Bronchial epithelial cell (primary cell): Measurements from ENCODE around the gene METTL25. TPM values are rescaled to one million over a fixed set of nuclear protein-coding genes. Genes with fewer than 3 reads are reported as not detected.
"Not testable (repeated sequence)": the region's sequence is repeated elsewhere in the genome, so short reads cannot be mapped to it uniquely, and the experiment has no call there.

Source experiments
- DNase-seq: peaks from one replicate; pipeline ENCODE4 v3.0.0-alpha.2; 2010; ENCODE audit warnings: low read depth
- FAIRE-seq: peaks from 2 replicates; lab custom pipeline; 2011; peaks lifted over from hg19 to GRCh38; lab: Jason Lieb, UNC
- H3K27me3 ChIP-seq: 2 replicates; pipeline ENCODE4 v1.5.1; 2011; ENCODE audit warnings: low read length; ENCODE audit not compliant: control insufficient read depth, insufficient read depth
- H3K36me3 ChIP-seq: 2 replicates; pipeline ENCODE4 v1.5.1; 2011; ENCODE audit warnings: low read length; ENCODE audit not compliant: control insufficient read depth, insufficient read depth
- H3K4me3 ChIP-seq: 2 replicates; pipeline ENCODE4 v1.5.1; 2011; ENCODE audit warnings: mild to moderate bottlenecking, low read depth, low read length, control low read depth
- CTCF ChIP-seq: IDR thresholded peaks from 2 replicates; pipeline ENCODE4 v1.5.1; 2011; ENCODE audit warnings: mild to moderate bottlenecking, moderate library complexity, low read length, control low read depth, inconsistent platforms; ENCODE audit not compliant: insufficient read depth, severe bottlenecking
- total RNA-seq: library from RNA; depleted of rRNA; stranded (reverse); fragments of >200 nt; gene quantifications from 2 replicates; pipeline ENCODE4 v1.2.1, GENCODE V29; 2014

METTL25 gene
- total RNA-seq, 1 donor from 2014 or later: 4.2 TPM

- no peaks in the 10 kb centered on the region for H3K27me3 ChIP-seq
- DNase-seq (peak; percentile 7), FAIRE-seq (no peak)
- no peak for TF ChIP-seq CTCF
- H3K36me3 ChIP-seq: no peaks in the 10 kb centered on the region
- H3K4me3 ChIP-seq: peak overlapping the region; percentile 98
Observed at GRCh38 chr12:82359115-82359478, 768 bp downstream of the METTL25 start.

- not testable (repeated sequence) for FAIRE-seq
Observed at GRCh38 chr12:82360834-82361233, 2.5 kb downstream of the METTL25 start.

GRCh38 chr12:82361461-82361915 is 3.2 kb downstream of the METTL25 start:
- FAIRE-seq (no peak), DNase-seq (no peak)
- Histone ChIP-seq H3K4me3 (no peak overlapping the region), H3K27me3 (no peaks in the 10 kb centered on the region), H3K36me3 (no peaks in the 10 kb centered on the region)
- no peak for TF ChIP-seq CTCF

More at GRCh38 chr12:82360834-82361233, 2.5 kb downstream of the METTL25 start:
- not testable (repeated sequence) for H3K36me3 ChIP-seq, DNase-seq, H3K4me3 ChIP-seq, H3K27me3 ChIP-seq

GRCh38 chr12:82363990-82364389 is 5.7 kb downstream of the METTL25 start:
- no peak for DNase-seq
- no peaks in the 10 kb centered on the region for H3K27me3 ChIP-seq
- TF ChIP-seq CTCF: no peak
- FAIRE-seq: no peak
- H3K36me3 ChIP-seq: no peaks in the 10 kb centered on the region
- H3K4me3 ChIP-seq: no peak overlapping the region

GRCh38 chr12:82366197-82366596 is 7.9 kb downstream of the METTL25 start:
- DNase-seq: no peak
- no peak for FAIRE-seq
- TF ChIP-seq CTCF: no peak
- no peaks in the 10 kb centered on the region for H3K36me3 ChIP-seq
- no peak overlapping the region for H3K4me3 ChIP-seq
- no peaks in the 10 kb centered on the region for H3K27me3 ChIP-seq

GRCh38 chr12:82375201-82375600 is 16.9 kb downstream of the METTL25 start:
- FAIRE-seq (no peak), DNase-seq (no peak)
- no peaks in the 10 kb centered on the region for H3K27me3 ChIP-seq
- TF ChIP-seq CTCF: no peak
- H3K4me3 ChIP-seq: no peak overlapping the region
- no peaks in the 10 kb centered on the region for H3K36me3 ChIP-seq
